Progenitor cell of endocrine pancreas (in vitro differentiated cells): ENCODE measurements around the gene ZNF497. TPM values are rescaled to one million over a fixed set of nuclear protein-coding genes. Genes with fewer than 3 reads are reported as not detected.
A peak's percentile ranks its signal among the peaks of the same experiment; 100 is the strongest.

ENCODE experiments used
- DNase-seq: peaks from one replicate; pipeline ENCODE4 v3.0.0; 2021; ENCODE audit warnings: low spot score; ENCODE audit not compliant: unreplicated experiment
- H3K27ac Mint-ChIP-seq: 2 replicates; pipeline ENCODE4 v1.8.0; 2021; ENCODE audit warnings: mild to moderate bottlenecking, moderate library complexity, mixed read lengths
- H3K27me3 Mint-ChIP-seq: 2 replicates; pipeline ENCODE4 v1.8.0; 2021; ENCODE audit warnings: mixed read lengths
- H3K36me3 Mint-ChIP-seq: 2 replicates; pipeline ENCODE4 v1.8.0; 2022; ENCODE audit warnings: mixed read lengths; ENCODE audit not compliant: insufficient read depth
- H3K4me1 Mint-ChIP-seq: 2 replicates; pipeline ENCODE4 v1.8.0; 2021; ENCODE audit warnings: low read depth, mixed read lengths
- H3K4me3 Mint-ChIP-seq: 2 replicates; pipeline ENCODE4 v1.8.0; 2021; ENCODE audit warnings: low read depth, mild to moderate bottlenecking, moderate library complexity, mixed read lengths
- H3K9me3 Mint-ChIP-seq: 2 replicates; pipeline ENCODE4 v1.8.0; 2021; ENCODE audit warnings: low read depth, mixed read lengths
- total RNA-seq: library from RNA; stranded (reverse); gene quantifications from 2 replicates; pipeline ENCODE4 v1.2.1, GENCODE V29; 2021
- TF ChIP-seq, protein P1 (sequence below): fragments of 200-600 bp; sonication (generic); IDR thresholded peaks from one replicate; pipeline ENCODE4 v1.5.0; 2021; ENCODE audit warnings: antibody characterized with exemption, mild to moderate bottlenecking; ENCODE audit not compliant: unreplicated experiment

ZNF497 gene
- total RNA-seq, 1 donor from 2014 or later = 13.4 TPM

DNA sequence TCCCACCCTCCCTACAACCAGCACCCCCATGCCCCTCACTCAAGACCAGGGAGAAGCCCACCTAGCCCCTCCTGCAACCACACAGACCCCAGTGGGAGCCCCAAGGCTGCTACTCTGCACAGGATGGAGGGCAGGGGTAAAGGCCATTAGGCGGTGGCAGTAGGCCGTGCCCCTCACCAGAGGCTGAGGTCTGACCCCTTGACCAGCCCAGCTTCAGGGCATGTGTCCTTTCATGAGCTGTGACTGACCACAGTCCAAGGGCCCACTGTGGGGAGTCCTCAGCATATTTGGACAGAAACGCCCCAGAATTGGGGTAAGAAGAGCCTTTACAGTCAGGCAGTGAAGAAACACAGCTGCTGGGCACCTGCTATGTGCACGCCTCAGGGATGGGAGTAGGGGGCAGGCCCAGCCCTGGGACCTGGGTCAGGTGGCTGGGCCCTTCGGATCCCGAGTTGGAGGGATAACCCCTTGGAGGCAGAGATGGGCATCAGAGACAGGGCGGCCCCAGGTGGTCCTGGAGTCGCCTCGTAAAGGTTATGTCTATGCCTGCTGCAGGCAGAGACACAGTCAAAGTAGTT lies 22.9 kb upstream of the ZNF497 start:
- peaks cover 19% of the 10 kb centered on the region for H3K4me1 Mint-ChIP-seq
- peak overlapping the region; percentile 95 for H3K4me3 Mint-ChIP-seq
- peak overlapping the region; percentile 99 for H3K27ac Mint-ChIP-seq
- no peak for DNase-seq
- peaks cover 9% of the 10 kb centered on the region for H3K36me3 Mint-ChIP-seq
- H3K27me3 Mint-ChIP-seq = no peaks in the 10 kb centered on the region
- TF ChIP-seq, protein P1, sequence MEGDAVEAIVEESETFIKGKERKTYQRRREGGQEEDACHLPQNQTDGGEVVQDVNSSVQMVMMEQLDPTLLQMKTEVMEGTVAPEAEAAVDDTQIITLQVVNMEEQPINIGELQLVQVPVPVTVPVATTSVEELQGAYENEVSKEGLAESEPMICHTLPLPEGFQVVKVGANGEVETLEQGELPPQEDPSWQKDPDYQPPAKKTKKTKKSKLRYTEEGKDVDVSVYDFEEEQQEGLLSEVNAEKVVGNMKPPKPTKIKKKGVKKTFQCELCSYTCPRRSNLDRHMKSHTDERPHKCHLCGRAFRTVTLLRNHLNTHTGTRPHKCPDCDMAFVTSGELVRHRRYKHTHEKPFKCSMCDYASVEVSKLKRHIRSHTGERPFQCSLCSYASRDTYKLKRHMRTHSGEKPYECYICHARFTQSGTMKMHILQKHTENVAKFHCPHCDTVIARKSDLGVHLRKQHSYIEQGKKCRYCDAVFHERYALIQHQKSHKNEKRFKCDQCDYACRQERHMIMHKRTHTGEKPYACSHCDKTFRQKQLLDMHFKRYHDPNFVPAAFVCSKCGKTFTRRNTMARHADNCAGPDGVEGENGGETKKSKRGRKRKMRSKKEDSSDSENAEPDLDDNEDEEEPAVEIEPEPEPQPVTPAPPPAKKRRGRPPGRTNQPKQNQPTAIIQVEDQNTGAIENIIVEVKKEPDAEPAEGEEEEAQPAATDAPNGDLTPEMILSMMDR = no peak
- no peaks in the 10 kb centered on the region for H3K9me3 Mint-ChIP-seq

DNA sequence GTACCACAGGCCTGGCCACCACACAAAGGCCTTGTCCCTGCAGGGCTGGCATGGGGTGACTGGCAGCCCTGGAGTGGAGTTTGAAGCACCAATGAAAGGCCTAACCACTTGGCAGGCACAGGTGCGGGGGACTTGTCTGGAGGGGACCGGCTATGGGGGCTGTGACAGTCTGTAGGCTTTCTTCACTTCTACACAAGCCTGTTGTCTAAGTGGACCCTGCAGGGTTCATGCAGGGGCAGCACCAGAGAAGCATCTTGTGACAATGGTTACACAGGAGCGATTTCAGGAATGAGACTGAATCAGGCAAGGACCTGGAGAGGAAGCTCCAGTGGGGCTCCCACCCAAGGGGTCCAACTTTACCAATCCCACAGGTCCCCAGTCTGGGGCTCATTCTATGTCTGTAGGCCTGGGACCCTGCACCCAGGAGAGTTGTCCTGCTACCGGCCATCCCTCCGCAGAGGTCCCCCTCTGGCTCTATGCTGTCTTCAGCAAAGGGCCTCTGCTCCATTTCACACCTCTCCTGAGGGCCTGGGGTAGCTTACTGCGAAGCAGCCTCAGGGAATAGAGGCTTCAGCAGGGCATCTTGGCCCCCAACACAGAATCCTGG lies 20.5 kb upstream of the ZNF497 start:
- TF ChIP-seq, protein P1 = no peak
- Mint-ChIP-seq H3K27ac (no peak overlapping the region), H3K4me1 (peaks cover 21% of the 10 kb centered on the region), H3K36me3 (peaks cover 2% of the 10 kb centered on the region), H3K4me3 (peak overlapping the region; percentile 67), H3K9me3 (no peaks in the 10 kb centered on the region), H3K27me3 (no peaks in the 10 kb centered on the region)
- no peak for DNase-seq

DNA sequence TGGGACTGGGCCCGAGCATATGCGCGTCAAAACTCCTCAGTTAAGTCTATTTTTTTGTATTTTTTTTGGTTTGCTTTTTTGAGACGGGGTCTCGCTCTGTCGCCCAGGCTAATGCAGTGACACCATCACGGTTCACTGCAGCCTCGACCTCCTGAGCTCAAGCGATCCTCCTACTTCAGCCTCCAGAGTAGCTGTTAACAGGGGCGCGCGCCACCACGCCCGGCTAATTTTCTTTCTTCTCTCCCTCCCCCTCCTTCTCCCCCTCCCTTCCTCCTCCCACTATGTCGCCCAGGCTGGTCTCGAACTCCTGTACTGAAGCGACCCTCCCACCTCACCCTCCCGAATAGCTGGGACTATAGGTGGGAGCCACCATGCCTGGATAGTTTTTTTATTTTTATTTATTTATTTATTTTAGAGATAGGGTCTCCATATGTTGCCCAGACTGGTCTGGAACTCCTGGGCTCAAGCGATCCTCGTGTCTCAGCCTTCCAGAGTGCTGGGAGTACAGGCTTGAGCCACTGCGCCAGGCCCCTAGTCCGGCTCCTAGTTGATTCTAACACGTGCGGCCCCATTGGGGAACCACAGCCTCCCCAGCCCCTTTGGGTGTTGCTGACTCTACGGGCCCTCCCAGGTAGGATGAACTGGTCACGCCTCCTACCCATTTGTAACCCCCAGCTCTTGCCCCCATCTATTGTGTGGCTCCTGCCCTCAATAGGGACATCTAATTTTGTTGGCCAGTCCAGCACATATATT lies 19.1 kb upstream of the ZNF497 start:
- Mint-ChIP-seq H3K27me3 (no peaks in the 10 kb centered on the region), H3K9me3 (no peaks in the 10 kb centered on the region), H3K27ac (peak overlapping the region; percentile 95), H3K4me1 (peaks cover 17% of the 10 kb centered on the region), H3K4me3 (peak overlapping the region; percentile 91), H3K36me3 (no peaks in the 10 kb centered on the region)
- no peak for DNase-seq
- TF ChIP-seq, protein P1 = no peak

DNA sequence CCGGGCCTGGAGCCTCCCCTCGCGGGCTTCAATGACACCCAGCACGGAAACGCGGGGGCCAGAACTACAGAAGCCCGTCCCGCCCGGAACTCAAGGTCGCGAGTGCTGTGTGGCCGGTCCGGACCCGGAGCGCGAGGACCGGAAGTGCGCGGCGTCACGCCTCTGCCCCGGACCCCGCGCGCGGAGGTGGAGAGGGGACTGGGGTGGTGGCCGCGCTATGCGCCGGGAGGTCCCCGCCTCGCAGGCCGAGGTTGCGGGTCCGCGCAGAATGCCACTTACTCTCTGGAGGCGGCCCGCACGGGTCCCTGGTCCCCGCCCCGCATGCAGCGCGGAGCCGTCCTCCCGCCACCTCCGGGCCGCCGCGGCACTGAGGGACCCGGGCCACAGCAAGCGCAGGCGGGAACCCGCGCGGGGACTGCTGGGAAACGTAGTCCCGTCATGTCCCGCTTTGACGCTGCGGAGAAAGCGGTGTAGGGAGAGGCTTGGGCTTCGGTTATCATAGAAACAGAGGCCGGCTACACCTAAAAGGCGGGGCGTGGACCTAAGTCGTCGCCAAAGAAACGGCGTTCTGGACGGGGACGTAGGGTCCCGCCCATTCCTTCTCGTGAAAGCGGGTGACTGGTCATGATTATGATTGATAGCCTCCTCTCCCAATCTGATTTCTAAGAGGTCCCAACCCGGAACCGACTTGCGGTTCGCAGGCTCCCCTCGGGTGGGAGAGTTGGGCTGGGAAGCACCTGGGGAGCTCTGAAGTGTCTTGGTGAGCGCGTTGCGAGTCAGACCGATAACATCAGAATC lies 18.3 kb upstream of the ZNF497 start, which contains the start of gene ZNF837:
Gene ZNF837 (minus strand): TSS at position 369 of the 798 bp plus-strand sequence. CDS start 11,698 bp downstream, outside the sequence.
- H3K4me1 Mint-ChIP-seq = peaks cover 17% of the 10 kb centered on the region
- peak within 1 kb of the TSS; percentile 91 for H3K4me3 Mint-ChIP-seq
- peak; percentile 91 for DNase-seq
- peak within 1 kb of the TSS; percentile 95 for H3K27ac Mint-ChIP-seq
- TF ChIP-seq, protein P1 = no peak
- H3K9me3 Mint-ChIP-seq = no peaks in the 10 kb centered on the region
- no peaks in the 10 kb centered on the region for H3K36me3 Mint-ChIP-seq
- no peaks in the 10 kb centered on the region for H3K27me3 Mint-ChIP-seq
